HG03025 (cell line): ENCODE results near the gene RASAL2.
A peak's percentile ranks its signal among the peaks of the same experiment; 100 is the strongest.

Source experiments
- ATAC-seq: cut with Tn5 transposase; IDR thresholded peaks from one replicate; pipeline ENCODE4 v1.9.1; 2021; ENCODE audit warnings: mild to moderate bottlenecking, moderate library complexity; ENCODE audit not compliant: unreplicated experiment, low FRiP score

RASAL2 gene

GRCh38 chr1:178528228-178528952 is 434.5 kb downstream of the RASAL2 start:
- ATAC-seq = no peak

- no peak for ATAC-seq
These were observed 435.0 kb downstream of the RASAL2 start for GRCh38 chr1:178528953-178529335.

GRCh38 chr1:178529364-178530036 is 435.6 kb downstream of the RASAL2 start:
- no peak for ATAC-seq

GRCh38 chr1:178530037-178530402 is 436.1 kb downstream of the RASAL2 start:
- no peak for ATAC-seq

GRCh38 chr1:178530502-178530901 is 436.6 kb downstream of the RASAL2 start:
- ATAC-seq = no peak

GRCh38 chr1:178531887-178532286 is 438.0 kb downstream of the RASAL2 start:
- ATAC-seq = no peak

- peak; percentile 59 for ATAC-seq
These were observed 438.5 kb downstream of the RASAL2 start for GRCh38 chr1:178532392-178532791.

- no peak for ATAC-seq
These were observed 439.4 kb downstream of the RASAL2 start for GRCh38 chr1:178533121-178533946.
